ENCODE measurements around the gene RABEPK. TPM values are rescaled to one million over a fixed set of nuclear protein-coding genes. Genes with fewer than 3 reads are reported as not detected.
"Not testable (repeated sequence)": the region's sequence is repeated elsewhere in the genome, so short reads cannot be mapped to it uniquely, and the experiment has no call there.

RABEPK gene
- total RNA-seq: 10 to 100 TPM; 20.7 to 21.9 TPM

GRCh38 chr9:125200216-125201047 lies at the start of gene RABEPK:
Gene RABEPK, plus strand, starts transcription at chr9:125200542. Its CDS starts 2,472 bp downstream, at chr9:125203014.
- peak within 1 kb of the TSS; percentile 84 for H3K27ac Mint-ChIP-seq
- peaks cover 15% of the 10 kb centered on the region for H3K36me3 Mint-ChIP-seq
- POLR2A ChIA-PET: interaction anchor here (0.7 to 3.2 kb wide), 3 partner anchors 10 to 41 kb away, joined by 3 to 15 read pairs (median 8); partner anchors contain the start of gene HSPA5
- peak within 1 kb of the TSS; percentile 90 for H3K4me3 Mint-ChIP-seq
- DNase-seq: peak; percentile 94
- no peaks in the 10 kb centered on the region for H3K27me3 Mint-ChIP-seq
- H3K9me3 Mint-ChIP-seq: no peaks in the 10 kb centered on the region
- intact Hi-C loops (cut with micrococcal nuclease): loop anchor here (1.0 to 5.0 kb wide), 4 partner anchors 11 to 328 kb away; partner anchors contain the start of genes GOLGA1, HSPA5 and PPP6C
- CTCF ChIA-PET: interaction anchor here (1.2 kb wide), 1 partner anchor 10 kb away, joined by 4 read pairs; no protein-coding TSS in a partner anchor
- H3K4me1 Mint-ChIP-seq (ENCODE audit: low read depth): peaks cover 34% of the 10 kb centered on the region

- POLR2A ChIA-PET: no interaction called here
- H3K27ac Mint-ChIP-seq: no peak overlapping the region
- no peak overlapping the region for H3K4me3 Mint-ChIP-seq
- H3K36me3 Mint-ChIP-seq: peaks cover 18% of the 10 kb centered on the region
- no peaks in the 10 kb centered on the region for H3K27me3 Mint-ChIP-seq
- no peak for DNase-seq
- H3K4me1 Mint-ChIP-seq (ENCODE audit: low read depth): peaks cover 5% of the 10 kb centered on the region
- CTCF ChIA-PET: no interaction called here
- intact Hi-C loops (cut with micrococcal nuclease): no loop called here
- no peaks in the 10 kb centered on the region for H3K9me3 Mint-ChIP-seq
Observed at GRCh38 chr9:125151730-125152129, 48.6 kb upstream of the RABEPK start.

GRCh38 chr9:125153712-125154367 lies 46.5 kb upstream of the RABEPK start:
- intact Hi-C loops (cut with micrococcal nuclease): no loop called here
- Mint-ChIP-seq H3K27me3 (no peaks in the 10 kb centered on the region), H3K4me3 (no peak overlapping the region), H3K9me3 (no peaks in the 10 kb centered on the region), H3K36me3 (peaks cover 18% of the 10 kb centered on the region), H3K27ac (no peak overlapping the region), H3K4me1 (ENCODE audit: low read depth) (peaks cover 2% of the 10 kb centered on the region)
- ChIA-PET CTCF (no interaction called here), POLR2A (no interaction called here)
- no peak for DNase-seq

- intact Hi-C loops (cut with micrococcal nuclease): no loop called here
- no peak for DNase-seq
- no peak overlapping the region for H3K27ac Mint-ChIP-seq
- H3K4me3 Mint-ChIP-seq: no peak overlapping the region
- POLR2A ChIA-PET: no interaction called here
- H3K4me1 Mint-ChIP-seq (ENCODE audit: low read depth): no peaks in the 10 kb centered on the region
- peaks cover 16% of the 10 kb centered on the region for H3K36me3 Mint-ChIP-seq
- no peaks in the 10 kb centered on the region for H3K27me3 Mint-ChIP-seq
- no peaks in the 10 kb centered on the region for H3K9me3 Mint-ChIP-seq
- CTCF ChIA-PET: no interaction called here
Observed at GRCh38 chr9:125156551-125156950, 43.8 kb upstream of the RABEPK start.

- Mint-ChIP-seq H3K4me3 (no peak overlapping the region), H3K9me3 (no peaks in the 10 kb centered on the region), H3K27me3 (no peaks in the 10 kb centered on the region), H3K36me3 (peaks cover 6% of the 10 kb centered on the region), H3K4me1 (ENCODE audit: low read depth) (no peaks in the 10 kb centered on the region), H3K27ac (no peak overlapping the region)
- no peak for DNase-seq
- CTCF ChIA-PET: no interaction called here
- POLR2A ChIA-PET: no interaction called here
- intact Hi-C loops (cut with micrococcal nuclease): no loop called here
Observed at GRCh38 chr9:125160750-125161149, 39.6 kb upstream of the RABEPK start.

- no peak overlapping the region for H3K27ac Mint-ChIP-seq
- POLR2A ChIA-PET: no interaction called here
- intact Hi-C loops (cut with micrococcal nuclease): no loop called here
- H3K27me3 Mint-ChIP-seq: no peaks in the 10 kb centered on the region
- H3K9me3 Mint-ChIP-seq: no peaks in the 10 kb centered on the region
- no peak overlapping the region for H3K4me3 Mint-ChIP-seq
- peaks cover 4% of the 10 kb centered on the region for H3K4me1 Mint-ChIP-seq (ENCODE audit: low read depth)
- peaks cover 6% of the 10 kb centered on the region for H3K36me3 Mint-ChIP-seq
- CTCF ChIA-PET: interaction anchor here (1.3 kb wide), 1 partner anchor 19 kb away, joined by 4 read pairs; the partner anchor contains the start of gene SCAI
- DNase-seq: no peak
Observed at GRCh38 chr9:125161284-125161918, 38.9 kb upstream of the RABEPK start.

GRCh38 chr9:125162891-125163290 lies 37.5 kb upstream of the RABEPK start:
- H3K27ac Mint-ChIP-seq; H3K4me1 Mint-ChIP-seq (ENCODE audit: low read depth); POLR2A ChIA-PET; DNase-seq; H3K9me3 Mint-ChIP-seq; H3K4me3 Mint-ChIP-seq; intact Hi-C loops (cut with micrococcal nuclease); H3K27me3 Mint-ChIP-seq; H3K36me3 Mint-ChIP-seq; CTCF ChIA-PET: not testable (repeated sequence)

GRCh38 chr9:125166762-125167161 lies 33.6 kb upstream of the RABEPK start:
- Mint-ChIP-seq H3K27me3 (no peaks in the 10 kb centered on the region), H3K4me3 (no peak overlapping the region), H3K27ac (no peak overlapping the region), H3K9me3 (no peaks in the 10 kb centered on the region), H3K36me3 (peaks cover 16% of the 10 kb centered on the region), H3K4me1 (ENCODE audit: low read depth) (peaks cover 15% of the 10 kb centered on the region)
- CTCF ChIA-PET: no interaction called here
- intact Hi-C loops (cut with micrococcal nuclease): no loop called here
- no peak for DNase-seq
- POLR2A ChIA-PET: no interaction called here

GRCh38 chr9:125169895-125170294 lies 30.4 kb upstream of the RABEPK start:
- no peak for DNase-seq
- H3K9me3 Mint-ChIP-seq: no peaks in the 10 kb centered on the region
- no peak overlapping the region for H3K4me3 Mint-ChIP-seq
- H3K4me1 Mint-ChIP-seq (ENCODE audit: low read depth): peaks cover 34% of the 10 kb centered on the region
- POLR2A ChIA-PET: no interaction called here
- H3K36me3 Mint-ChIP-seq: peaks cover 21% of the 10 kb centered on the region
- H3K27me3 Mint-ChIP-seq: no peaks in the 10 kb centered on the region
- intact Hi-C loops (cut with micrococcal nuclease): no loop called here
- no peak overlapping the region for H3K27ac Mint-ChIP-seq
- CTCF ChIA-PET: no interaction called here

GRCh38 chr9:125172031-125172755 lies 28.1 kb upstream of the RABEPK start:
- H3K27me3 Mint-ChIP-seq: no peaks in the 10 kb centered on the region
- intact Hi-C loops (cut with micrococcal nuclease): no loop called here
- peaks cover 35% of the 10 kb centered on the region for H3K4me1 Mint-ChIP-seq (ENCODE audit: low read depth)
- DNase-seq: no peak
- H3K4me3 Mint-ChIP-seq: no peak overlapping the region
- H3K36me3 Mint-ChIP-seq: peaks cover 22% of the 10 kb centered on the region
- CTCF ChIA-PET: no interaction called here
- H3K9me3 Mint-ChIP-seq: no peaks in the 10 kb centered on the region
- POLR2A ChIA-PET: no interaction called here
- peak overlapping the region; percentile 44 for H3K27ac Mint-ChIP-seq

- ChIA-PET POLR2A (no interaction called here), CTCF (no interaction called here)
- Mint-ChIP-seq H3K4me3 (no peak overlapping the region), H3K9me3 (no peaks in the 10 kb centered on the region), H3K27ac (no peak overlapping the region), H3K36me3 (peaks cover 17% of the 10 kb centered on the region), H3K4me1 (ENCODE audit: low read depth) (peaks cover 58% of the 10 kb centered on the region), H3K27me3 (no peaks in the 10 kb centered on the region)
- intact Hi-C loops (cut with micrococcal nuclease): no loop called here
- DNase-seq: no peak
Observed at GRCh38 chr9:125176636-125177035, 23.7 kb upstream of the RABEPK start.

- Mint-ChIP-seq H3K27me3 (no peaks in the 10 kb centered on the region), H3K4me1 (ENCODE audit: low read depth) (peaks cover 55% of the 10 kb centered on the region), H3K27ac (no peak overlapping the region), H3K4me3 (no peak overlapping the region), H3K36me3 (peaks cover 18% of the 10 kb centered on the region), H3K9me3 (peaks cover 2% of the 10 kb centered on the region)
- no peak for DNase-seq
- CTCF ChIA-PET: no interaction called here
- intact Hi-C loops (cut with micrococcal nuclease): no loop called here
- POLR2A ChIA-PET: no interaction called here
Observed at GRCh38 chr9:125177888-125178287, 22.5 kb upstream of the RABEPK start.

Measured in activated CD4-positive, alpha-beta memory T cell treated with anti-CD3 and anti-CD28 coated beads for 36 hours (primary cell).